HG03108 (cell line): ENCODE results near the gene ETV3L.
A peak's percentile ranks its signal among the peaks of the same experiment; 100 is the strongest.
"Not testable (repeated sequence)": the region's sequence is repeated elsewhere in the genome, so short reads cannot be mapped to it uniquely, and the experiment has no call there.

ENCODE experiments used
- ATAC-seq: cut with Tn5 transposase; IDR thresholded peaks from one replicate; pipeline ENCODE4 v1.9.1; 2021; ENCODE audit warnings: moderate library complexity; ENCODE audit not compliant: unreplicated experiment

ETV3L gene

GRCh38 chr1:157084720-157085119 lies 14.9 kb downstream of the ETV3L start:
- ATAC-seq = no peak

- ATAC-seq = no peak
These were observed 17.9 kb downstream of the ETV3L start for GRCh38 chr1:157081707-157082106.

GRCh38 chr1:157080714-157081113 lies 18.9 kb downstream of the ETV3L start:
- ATAC-seq = no peak

- ATAC-seq = no peak
These were observed 22.2 kb downstream of the ETV3L start for GRCh38 chr1:157077394-157077793.

- ATAC-seq = no peak
These were observed 25.5 kb downstream of the ETV3L start for GRCh38 chr1:157073944-157074685.

- no peak for ATAC-seq
These were observed 30.0 kb downstream of the ETV3L start for GRCh38 chr1:157069601-157070000.

- ATAC-seq = not testable (repeated sequence)
These were observed 40.4 kb downstream of the ETV3L start for GRCh38 chr1:157059241-157059640.

GRCh38 chr1:157056269-157056668 lies 43.3 kb downstream of the ETV3L start:
- ATAC-seq = no peak

- not testable (repeated sequence) for ATAC-seq
These were observed 43.9 kb downstream of the ETV3L start for GRCh38 chr1:157055729-157056128.

GRCh38 chr1:157050836-157051235 lies 48.8 kb downstream of the ETV3L start:
- ATAC-seq = no peak

GRCh38 chr1:157047062-157047410 lies 52.6 kb downstream of the ETV3L start:
- ATAC-seq = no peak

GRCh38 chr1:157045250-157046218 lies 54.1 kb downstream of the ETV3L start, which contains the start of gene ARHGEF11:
ARHGEF11 (minus strand) TSS chr1:157045742; CDS start chr1:157044330, 1,412 bp downstream.
- peak; percentile 51 for ATAC-seq

GRCh38 chr1:157044326-157044725 lies 55.3 kb downstream of the ETV3L start:
- no peak for ATAC-seq

GRCh38 chr1:157043685-157044084 lies 55.9 kb downstream of the ETV3L start:
- ATAC-seq = no peak

- ATAC-seq = no peak
These were observed 56.8 kb downstream of the ETV3L start for GRCh38 chr1:157042846-157043245.
